GM20431 (cell line): ENCODE measurements around the gene SLC7A10.

Experiments used
- in situ Hi-C: fragments of 300-500 bp; cut with MseI, MboI; formaldehyde crosslinking; loops from one replicate; pipeline ENCODE4 v1.15.0; 2020; ENCODE audit warnings: low sequenced_read_pairs; ENCODE audit not compliant: unreplicated experiment

The SLC7A10 gene

GRCh38 chr19:33206261-33207039, 19.2 kb downstream of the SLC7A10 start:
- in situ Hi-C loops = no loop called here

DNA sequence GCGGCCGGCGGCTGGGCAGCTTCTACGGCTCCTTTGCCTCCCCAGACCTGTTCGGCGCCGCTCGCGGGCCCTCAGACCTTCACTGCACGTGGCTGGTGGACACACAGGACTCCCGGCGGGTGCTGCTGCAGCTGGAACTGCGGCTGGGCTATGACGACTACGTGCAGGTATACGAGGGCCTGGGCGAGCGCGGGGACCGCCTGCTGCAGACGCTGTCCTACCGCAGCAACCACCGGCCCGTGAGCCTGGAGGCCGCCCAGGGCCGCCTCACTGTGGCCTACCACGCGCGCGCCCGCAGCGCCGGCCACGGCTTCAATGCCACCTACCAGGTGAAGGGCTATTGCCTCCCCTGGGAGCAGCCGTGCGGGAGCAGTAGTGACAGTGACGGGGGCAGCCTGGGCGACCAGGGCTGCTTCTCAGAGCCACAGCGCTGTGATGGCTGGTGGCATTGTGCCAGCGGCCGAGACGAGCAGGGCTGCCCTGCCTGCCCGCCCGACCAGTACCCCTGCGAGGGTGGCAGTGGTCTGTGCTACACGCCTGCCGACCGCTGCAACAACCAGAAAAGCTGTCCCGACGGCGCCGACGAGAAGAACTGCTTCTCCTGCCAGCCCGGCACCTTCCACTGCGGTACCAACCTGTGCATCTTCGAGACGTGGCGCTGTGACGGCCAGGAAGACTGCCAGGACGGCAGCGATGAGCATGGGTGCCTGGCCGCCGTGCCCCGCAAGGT, 20.0 kb downstream of the SLC7A10 start:
- in situ Hi-C loops = no loop called here

GRCh38 chr19:33205110-33205509, 20.5 kb downstream of the SLC7A10 start:
- in situ Hi-C loops = no loop called here

GRCh38 chr19:33204136-33204973, 21.3 kb downstream of the SLC7A10 start:
- in situ Hi-C loops = no loop called here

DNA sequence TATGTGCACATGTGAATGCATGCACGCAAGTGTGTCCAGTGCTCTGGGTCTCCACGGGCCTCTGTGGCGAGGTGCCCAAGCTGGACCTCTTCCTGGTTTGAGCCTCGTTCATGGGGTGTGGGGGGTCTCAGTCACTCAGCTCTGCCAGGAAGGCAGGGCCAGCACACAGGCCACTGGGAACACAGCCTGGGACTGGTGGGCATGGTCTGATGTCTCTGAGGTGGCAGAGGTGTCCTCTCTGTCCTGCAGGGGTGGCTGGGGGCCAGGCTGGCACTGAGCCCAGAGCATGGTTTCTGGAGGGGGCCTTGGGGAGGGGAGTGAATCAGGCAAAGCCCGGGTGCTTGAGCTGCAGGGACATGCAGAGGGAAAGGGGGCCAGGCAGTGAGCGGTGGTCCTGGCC, 22.1 kb downstream of the SLC7A10 start:
- in situ Hi-C loops = no loop called here

DNA sequence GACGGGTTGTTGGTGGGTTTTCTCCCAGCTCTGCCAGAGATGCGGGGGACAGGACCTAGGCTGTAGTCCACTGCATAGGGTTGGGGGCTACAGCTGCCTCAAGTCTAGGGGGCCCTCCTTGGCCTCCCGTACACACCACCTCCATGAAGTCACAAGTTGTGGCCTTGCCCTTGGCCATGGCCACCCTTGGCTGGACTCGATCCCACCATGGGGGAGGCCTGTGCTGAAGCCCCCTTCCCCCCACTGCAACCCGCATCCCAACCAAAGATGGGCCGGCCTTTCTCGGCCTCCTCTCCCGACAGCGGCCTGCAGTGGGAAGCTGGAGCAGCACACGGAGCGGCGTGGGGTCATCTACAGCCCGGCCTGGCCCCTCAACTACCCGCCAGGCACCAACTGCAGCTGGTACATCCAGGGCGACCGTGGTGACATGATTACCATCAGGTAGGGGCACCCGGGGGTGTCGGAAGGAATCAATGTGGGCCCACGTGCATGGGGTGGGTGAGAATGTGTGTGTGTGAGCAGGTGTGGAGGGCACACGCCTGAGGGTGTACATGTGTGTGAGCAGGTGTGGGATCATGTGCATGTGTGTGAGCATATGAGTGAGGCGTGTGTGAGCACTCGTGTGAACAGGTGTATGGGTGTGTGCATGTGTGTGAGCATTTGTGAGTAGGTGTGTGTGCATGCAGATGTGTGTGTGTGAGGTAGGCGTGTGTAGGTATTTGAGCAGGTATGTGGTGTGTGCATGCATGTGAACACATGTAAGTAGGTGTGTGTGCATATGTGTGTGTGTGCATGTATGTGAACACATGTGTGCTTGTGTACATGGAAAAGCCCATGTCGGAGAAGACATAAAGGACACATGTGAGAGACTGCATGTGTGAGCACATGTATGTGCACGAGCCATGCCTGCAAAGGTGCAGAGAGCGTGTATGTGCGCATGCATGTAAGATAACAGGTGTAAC, 22.8 kb downstream of the SLC7A10 start:
- in situ Hi-C loops = no loop called here

DNA sequence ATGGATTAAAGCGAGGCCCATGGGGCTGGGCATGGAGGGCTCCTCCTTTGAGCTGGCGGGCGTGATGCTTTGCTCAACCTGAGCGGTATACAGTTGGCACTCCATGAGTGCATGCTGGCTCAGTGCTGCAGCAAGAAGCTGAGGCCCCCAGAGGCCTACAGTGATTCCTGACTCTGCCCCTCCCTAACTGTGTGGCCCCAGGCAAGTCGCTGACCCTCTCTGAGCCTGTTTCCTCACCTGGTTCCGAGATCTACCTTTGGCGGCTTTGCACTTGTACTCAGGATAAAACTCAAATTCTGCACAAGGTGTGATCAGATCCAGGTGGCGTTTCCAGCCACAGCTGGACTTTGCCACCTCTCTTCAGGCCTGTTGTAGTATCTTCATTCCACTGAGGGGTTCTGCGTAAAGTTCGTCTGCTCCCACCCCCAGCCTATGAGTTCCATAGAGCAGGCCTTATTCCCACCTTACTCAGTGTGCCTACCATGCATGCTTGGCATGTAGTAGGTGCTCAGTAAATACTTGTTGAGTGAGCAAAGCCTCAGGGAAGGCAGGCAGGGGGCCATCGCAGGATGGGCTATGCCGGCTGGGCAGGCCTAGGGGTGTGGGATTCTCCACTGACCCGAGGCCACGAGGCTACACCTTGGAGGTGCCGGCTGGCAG, 23.6 kb downstream of the SLC7A10 start:
- in situ Hi-C loops = no loop called here

DNA sequence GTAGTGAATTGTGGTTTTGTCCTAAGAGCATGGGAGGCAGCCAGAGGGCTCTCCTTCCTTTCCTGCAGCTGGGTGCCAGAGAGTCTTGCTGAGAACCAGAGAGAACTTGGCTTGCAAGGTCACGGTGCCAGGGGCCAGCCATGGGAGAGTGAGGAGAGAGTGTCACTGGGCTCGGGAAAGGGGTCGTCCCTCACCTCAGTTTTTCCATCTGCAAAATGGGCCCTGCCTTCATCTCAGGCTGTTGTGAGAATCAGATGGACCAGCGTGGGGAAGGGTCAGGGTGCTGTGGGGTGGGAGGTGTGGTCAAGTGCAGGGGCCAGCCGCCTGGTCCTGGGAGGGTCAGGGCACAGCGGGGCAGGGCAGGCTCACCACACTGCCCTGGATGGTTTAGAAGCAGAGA, 24.2 kb downstream of the SLC7A10 start:
- in situ Hi-C loops = no loop called here

DNA sequence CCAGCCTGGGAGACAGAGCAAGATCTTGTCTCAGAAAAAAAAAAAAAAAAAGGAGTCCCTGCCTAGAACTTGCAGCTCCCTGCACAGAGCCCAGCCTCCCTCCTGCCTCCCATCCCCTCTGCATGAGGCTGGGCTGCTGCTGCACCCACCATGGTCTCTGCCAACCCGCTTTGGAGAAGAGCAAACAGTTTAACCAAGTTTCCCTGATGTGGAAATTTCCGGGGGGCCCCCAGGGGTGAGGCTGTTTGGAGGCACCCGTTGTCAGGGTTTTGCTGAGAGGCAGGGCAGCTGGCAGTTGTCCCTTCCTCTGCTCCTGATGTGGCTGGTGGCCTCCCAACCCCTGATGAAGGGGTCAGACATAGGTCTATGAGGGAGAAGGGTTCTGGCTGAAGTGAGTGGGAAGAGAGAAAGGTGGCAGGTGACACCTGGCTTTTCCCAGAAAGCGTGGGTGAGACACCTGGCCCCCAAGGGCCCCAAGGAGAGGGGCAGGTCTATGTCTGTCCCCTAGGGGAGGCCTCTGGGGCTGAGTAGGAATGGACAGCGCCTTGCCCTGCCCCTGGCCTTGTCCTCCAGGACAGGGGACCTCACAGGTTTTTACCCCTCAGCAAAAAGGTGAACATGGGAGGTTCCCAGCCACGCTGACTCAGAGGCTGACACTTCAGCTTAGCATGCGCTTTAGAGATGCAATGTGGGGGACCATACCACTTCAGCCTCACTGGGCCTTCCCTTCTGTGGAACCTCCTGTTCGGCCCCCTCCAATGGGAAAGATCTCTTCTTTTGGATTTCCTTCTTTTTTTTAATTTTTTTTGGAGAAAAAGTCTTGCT, 26.0 kb downstream of the SLC7A10 start:
- in situ Hi-C loops = no loop called here

GRCh38 chr19:33198169-33198568, 27.5 kb downstream of the SLC7A10 start:
- in situ Hi-C loops = no loop called here

GRCh38 chr19:33197591-33198000, 28.1 kb downstream of the SLC7A10 start:
- in situ Hi-C loops = no loop called here

DNA sequence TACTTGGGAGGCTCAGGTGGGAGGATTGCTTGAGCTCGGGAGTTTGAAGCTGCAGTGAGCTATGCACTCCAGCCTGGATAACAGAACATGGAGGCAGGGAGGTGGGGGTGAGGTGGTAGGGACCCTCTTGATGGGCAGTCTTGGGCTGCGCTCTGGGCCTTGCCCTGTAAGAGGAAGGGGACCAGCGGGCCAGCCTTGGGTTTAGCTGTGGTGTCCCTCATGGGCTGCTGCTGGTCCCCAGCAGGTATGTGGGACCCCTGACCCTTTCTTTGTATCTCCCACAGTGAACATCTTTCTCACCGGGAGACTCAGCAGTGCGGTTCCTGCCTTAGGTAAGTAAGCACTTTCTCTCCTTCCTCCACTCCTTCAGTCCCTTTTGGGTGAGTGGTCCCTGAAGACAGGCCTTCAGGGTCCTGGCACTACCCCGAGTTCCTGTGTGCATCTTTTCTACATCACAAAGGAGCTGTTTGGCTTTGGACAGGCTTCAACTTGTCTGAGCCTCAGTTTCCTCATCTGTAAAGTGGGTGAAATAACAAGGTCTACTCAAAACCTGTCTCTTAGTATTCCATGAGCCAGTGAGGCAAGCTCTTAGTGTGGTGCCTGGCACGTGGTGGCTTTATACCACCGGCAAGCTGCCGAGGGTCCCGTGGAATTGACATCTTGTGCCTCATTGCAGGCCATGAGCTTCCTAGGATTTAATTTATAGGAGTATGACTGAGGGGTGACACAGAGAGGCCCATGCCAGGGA, 29.0 kb downstream of the SLC7A10 start:
- in situ Hi-C loops = no loop called here

DNA sequence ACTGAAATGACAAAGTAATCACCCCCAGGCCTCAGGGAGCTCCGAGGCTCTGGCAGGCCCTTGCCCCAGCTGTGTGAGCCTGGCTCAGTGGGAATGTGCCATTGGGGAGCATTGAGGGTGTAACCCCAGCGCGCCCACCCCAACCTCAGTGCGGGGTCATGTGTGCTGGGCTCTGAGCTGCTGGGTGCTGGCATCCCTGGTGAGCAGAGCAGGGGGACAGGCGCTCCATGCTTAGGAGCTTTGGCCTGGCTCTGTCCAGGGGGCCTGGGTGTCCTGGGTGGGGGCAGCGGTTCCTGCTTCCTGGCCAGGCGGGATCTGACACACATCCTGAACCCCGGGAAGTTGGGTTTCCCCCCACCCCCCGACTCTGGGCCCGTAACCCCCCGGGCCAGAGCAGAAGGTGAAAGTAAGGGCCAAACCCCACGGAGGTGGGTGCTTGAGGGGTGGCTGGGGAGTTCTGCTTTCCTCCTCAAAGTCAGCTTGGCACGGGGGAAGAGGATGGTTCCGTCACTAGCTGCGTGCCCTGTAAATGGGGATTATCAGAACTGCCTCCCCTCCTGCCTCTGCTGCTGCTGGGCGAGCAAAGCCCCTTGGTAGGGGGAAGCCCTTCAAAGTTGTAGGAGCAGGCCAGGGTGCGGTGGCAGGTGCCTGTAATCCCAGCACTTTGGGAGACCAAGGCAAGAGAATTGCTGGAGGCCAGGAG, 29.9 kb downstream of the SLC7A10 start:
- in situ Hi-C loops = no loop called here

GRCh38 chr19:33194886-33195644, 30.6 kb downstream of the SLC7A10 start:
- in situ Hi-C loops = no loop called here

DNA sequence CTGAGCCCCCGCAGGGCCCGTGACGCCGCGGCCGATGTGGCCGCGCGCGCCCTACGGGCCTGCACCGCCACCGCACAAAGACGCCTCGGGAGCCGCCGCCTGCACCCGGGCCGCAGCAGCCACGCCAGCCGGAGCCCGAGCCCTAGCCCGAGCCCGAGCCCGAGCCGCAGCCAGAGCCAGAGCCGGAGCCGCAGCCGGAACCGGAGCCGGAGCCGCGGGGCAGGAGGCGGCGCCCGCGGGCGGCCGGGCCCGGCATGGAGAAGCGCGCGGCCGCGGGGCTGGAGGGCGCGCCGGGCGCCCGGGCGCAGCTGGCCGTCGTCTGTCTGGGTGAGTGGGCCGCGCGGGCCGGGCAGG, 31.1 kb downstream of the SLC7A10 start:
- in situ Hi-C loops = no loop called here

GRCh38 chr19:33193865-33194362, 31.7 kb downstream of the SLC7A10 start, which contains the start of gene LRP3:
TSS of gene LRP3 (plus strand) at chr19:33194330. CDS start at chr19:33194786, 456 bp downstream.
- in situ Hi-C loops = no loop called here
